ENCODE data around the gene GPC4.
"Not testable (repeated sequence)": the region's sequence is repeated elsewhere in the genome, so short reads cannot be mapped to it uniquely, and the experiment has no call there.

GPC4 gene

GRCh38 chrX:133290076-133290475 lies 125.2 kb downstream of the GPC4 start:
- Histone ChIP-seq H3K4me3 (ENCODE audit: low read depth, low read length) (no peak overlapping the region), H3K9me3 (ENCODE audit: control insufficient read depth, insufficient read depth, low read length) (no peaks in the 10 kb centered on the region), H3K36me3 (ENCODE audit: control insufficient read depth, insufficient read depth, low read length) (no peaks in the 10 kb centered on the region), H3K9ac (ENCODE audit: low read depth, low read length) (no peak overlapping the region), H3K4me1 (ENCODE audit: control insufficient read depth, insufficient read depth, low read length) (no peaks in the 10 kb centered on the region), H3K27me3 (ENCODE audit: control insufficient read depth, insufficient read depth, low read length) (no peaks in the 10 kb centered on the region)

DNA sequence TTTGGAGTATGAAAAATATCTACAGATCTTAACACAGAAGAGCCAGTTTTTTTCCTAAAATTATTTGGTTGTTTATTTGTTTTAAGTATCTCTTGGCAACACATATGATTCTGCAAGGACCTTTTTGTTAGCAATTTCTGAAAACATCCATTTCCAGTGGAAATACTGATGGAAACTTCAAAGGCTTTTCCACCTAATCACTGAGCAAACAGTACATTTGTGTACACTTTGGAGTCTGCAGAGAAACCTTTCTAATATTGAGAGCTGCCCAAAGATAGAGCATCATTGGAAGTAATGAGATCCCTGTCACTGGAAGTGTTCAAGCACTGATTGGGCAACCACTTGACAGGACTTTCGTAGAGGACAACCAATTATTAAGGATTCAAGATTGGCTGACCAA lies 127.4 kb downstream of the GPC4 start:
- Histone ChIP-seq H3K36me3 (ENCODE audit: control insufficient read depth, insufficient read depth, low read length) (no peaks in the 10 kb centered on the region), H3K4me3 (ENCODE audit: low read depth, low read length) (no peak overlapping the region), H3K9ac (ENCODE audit: low read depth, low read length) (no peak overlapping the region), H3K9me3 (ENCODE audit: control insufficient read depth, insufficient read depth, low read length) (no peaks in the 10 kb centered on the region), H3K27me3 (ENCODE audit: control insufficient read depth, insufficient read depth, low read length) (no peaks in the 10 kb centered on the region), H3K4me1 (ENCODE audit: control insufficient read depth, insufficient read depth, low read length) (no peaks in the 10 kb centered on the region)

GRCh38 chrX:133285341-133285740 lies 129.9 kb downstream of the GPC4 start:
- Histone ChIP-seq H3K9me3 (ENCODE audit: control insufficient read depth, insufficient read depth, low read length) (no peaks in the 10 kb centered on the region), H3K9ac (ENCODE audit: low read depth, low read length) (no peak overlapping the region), H3K27me3 (ENCODE audit: control insufficient read depth, insufficient read depth, low read length) (no peaks in the 10 kb centered on the region), H3K36me3 (ENCODE audit: control insufficient read depth, insufficient read depth, low read length) (no peaks in the 10 kb centered on the region), H3K4me1 (ENCODE audit: control insufficient read depth, insufficient read depth, low read length) (no peaks in the 10 kb centered on the region), H3K4me3 (ENCODE audit: low read depth, low read length) (no peak overlapping the region)

GRCh38 chrX:133279112-133279730 lies 136.1 kb downstream of the GPC4 start:
- H3K4me3 ChIP-seq (ENCODE audit: low read depth, low read length); H3K27me3 ChIP-seq (ENCODE audit: control insufficient read depth, insufficient read depth, low read length); H3K9ac ChIP-seq (ENCODE audit: low read depth, low read length); H3K9me3 ChIP-seq (ENCODE audit: control insufficient read depth, insufficient read depth, low read length); H3K36me3 ChIP-seq (ENCODE audit: control insufficient read depth, insufficient read depth, low read length); H3K4me1 ChIP-seq (ENCODE audit: control insufficient read depth, insufficient read depth, low read length): not testable (repeated sequence)

DNA sequence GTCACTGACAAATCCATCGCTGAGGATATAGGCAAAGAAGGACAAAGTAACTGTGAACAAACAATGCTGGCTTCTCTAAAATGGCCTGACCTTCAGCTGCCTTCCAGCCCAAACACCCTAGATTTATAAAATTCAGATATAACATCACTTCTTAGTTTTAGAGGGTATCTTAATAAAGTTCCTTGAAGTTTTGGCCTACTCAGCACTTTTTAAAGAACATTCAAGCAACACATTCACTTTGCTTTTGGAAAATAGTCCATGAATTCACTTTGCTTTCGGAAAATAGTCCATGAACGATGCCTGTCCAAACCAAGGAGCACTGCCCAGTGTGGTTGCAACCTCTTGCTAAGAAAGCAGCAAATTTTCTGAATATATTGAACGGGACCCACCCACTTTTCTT lies 142.1 kb downstream of the GPC4 start:
- Histone ChIP-seq H3K36me3 (ENCODE audit: control insufficient read depth, insufficient read depth, low read length) (no peaks in the 10 kb centered on the region), H3K4me3 (ENCODE audit: low read depth, low read length) (no peak overlapping the region), H3K4me1 (ENCODE audit: control insufficient read depth, insufficient read depth, low read length) (peaks cover 6% of the 10 kb centered on the region), H3K9me3 (ENCODE audit: control insufficient read depth, insufficient read depth, low read length) (no peaks in the 10 kb centered on the region), H3K9ac (ENCODE audit: low read depth, low read length) (no peak overlapping the region), H3K27me3 (ENCODE audit: control insufficient read depth, insufficient read depth, low read length) (no peaks in the 10 kb centered on the region)

DNA sequence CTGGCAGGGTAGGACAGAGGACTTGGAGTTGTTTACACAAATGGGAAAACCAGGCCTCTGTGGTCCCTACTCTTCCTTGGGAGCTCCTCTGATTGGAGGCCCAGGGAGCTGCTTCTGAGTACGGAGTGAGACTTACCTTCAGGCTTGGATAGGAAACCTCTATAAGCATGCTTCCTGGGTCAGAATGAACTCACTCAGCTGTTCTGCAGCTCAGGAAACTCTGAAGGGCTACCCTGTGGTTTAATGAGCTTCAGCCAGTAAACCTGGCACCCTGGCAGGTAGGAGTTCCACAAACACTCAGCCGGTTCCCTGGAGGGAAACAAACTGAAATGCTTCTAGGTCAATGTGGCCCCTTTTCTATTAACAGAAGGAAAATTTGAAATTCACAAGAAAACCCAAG lies 146.1 kb downstream of the GPC4 start:
- Histone ChIP-seq H3K9me3 (ENCODE audit: control insufficient read depth, insufficient read depth, low read length) (no peaks in the 10 kb centered on the region), H3K27me3 (ENCODE audit: control insufficient read depth, insufficient read depth, low read length) (no peaks in the 10 kb centered on the region), H3K4me1 (ENCODE audit: control insufficient read depth, insufficient read depth, low read length) (peaks cover 12% of the 10 kb centered on the region), H3K9ac (ENCODE audit: low read depth, low read length) (no peak overlapping the region), H3K36me3 (ENCODE audit: control insufficient read depth, insufficient read depth, low read length) (no peaks in the 10 kb centered on the region), H3K4me3 (ENCODE audit: low read depth, low read length) (no peak overlapping the region)

GRCh38 chrX:133267621-133268020 lies 147.7 kb downstream of the GPC4 start:
- no peak overlapping the region for H3K9ac ChIP-seq (ENCODE audit: low read depth, low read length)
- peaks cover 12% of the 10 kb centered on the region for H3K4me1 ChIP-seq (ENCODE audit: control insufficient read depth, insufficient read depth, low read length)
- H3K36me3 ChIP-seq (ENCODE audit: control insufficient read depth, insufficient read depth, low read length) = no peaks in the 10 kb centered on the region
- H3K4me3 ChIP-seq (ENCODE audit: low read depth, low read length) = no peak overlapping the region
- H3K27me3 ChIP-seq (ENCODE audit: control insufficient read depth, insufficient read depth, low read length) = no peaks in the 10 kb centered on the region
- H3K9me3 ChIP-seq (ENCODE audit: control insufficient read depth, insufficient read depth, low read length) = no peaks in the 10 kb centered on the region

GRCh38 chrX:133265331-133265730 lies 150.0 kb downstream of the GPC4 start:
- Histone ChIP-seq H3K4me3 (ENCODE audit: low read depth, low read length) (peak overlapping the region; percentile 14), H3K36me3 (ENCODE audit: control insufficient read depth, insufficient read depth, low read length) (no peaks in the 10 kb centered on the region), H3K9me3 (ENCODE audit: control insufficient read depth, insufficient read depth, low read length) (no peaks in the 10 kb centered on the region), H3K27me3 (ENCODE audit: control insufficient read depth, insufficient read depth, low read length) (no peaks in the 10 kb centered on the region), H3K9ac (ENCODE audit: low read depth, low read length) (no peak overlapping the region), H3K4me1 (ENCODE audit: control insufficient read depth, insufficient read depth, low read length) (peaks cover 15% of the 10 kb centered on the region)

- no peak overlapping the region for H3K4me3 ChIP-seq (ENCODE audit: low read depth, low read length)
- peaks cover 10% of the 10 kb centered on the region for H3K4me1 ChIP-seq (ENCODE audit: control insufficient read depth, insufficient read depth, low read length)
- H3K36me3 ChIP-seq (ENCODE audit: control insufficient read depth, insufficient read depth, low read length) = no peaks in the 10 kb centered on the region
- no peak overlapping the region for H3K9ac ChIP-seq (ENCODE audit: low read depth, low read length)
- H3K27me3 ChIP-seq (ENCODE audit: control insufficient read depth, insufficient read depth, low read length) = no peaks in the 10 kb centered on the region
- H3K9me3 ChIP-seq (ENCODE audit: control insufficient read depth, insufficient read depth, low read length) = no peaks in the 10 kb centered on the region
Measured at GRCh38 chrX:133258481-133258880, 156.8 kb downstream of the GPC4 start.

GRCh38 chrX:133254666-133255065 lies 160.6 kb downstream of the GPC4 start:
- H3K36me3 ChIP-seq (ENCODE audit: control insufficient read depth, insufficient read depth, low read length) = no peaks in the 10 kb centered on the region
- no peaks in the 10 kb centered on the region for H3K9me3 ChIP-seq (ENCODE audit: control insufficient read depth, insufficient read depth, low read length)
- H3K9ac ChIP-seq (ENCODE audit: low read depth, low read length) = no peak overlapping the region
- no peak overlapping the region for H3K4me3 ChIP-seq (ENCODE audit: low read depth, low read length)
- H3K27me3 ChIP-seq (ENCODE audit: control insufficient read depth, insufficient read depth, low read length) = no peaks in the 10 kb centered on the region
- peaks cover 19% of the 10 kb centered on the region for H3K4me1 ChIP-seq (ENCODE audit: control insufficient read depth, insufficient read depth, low read length)

DNA sequence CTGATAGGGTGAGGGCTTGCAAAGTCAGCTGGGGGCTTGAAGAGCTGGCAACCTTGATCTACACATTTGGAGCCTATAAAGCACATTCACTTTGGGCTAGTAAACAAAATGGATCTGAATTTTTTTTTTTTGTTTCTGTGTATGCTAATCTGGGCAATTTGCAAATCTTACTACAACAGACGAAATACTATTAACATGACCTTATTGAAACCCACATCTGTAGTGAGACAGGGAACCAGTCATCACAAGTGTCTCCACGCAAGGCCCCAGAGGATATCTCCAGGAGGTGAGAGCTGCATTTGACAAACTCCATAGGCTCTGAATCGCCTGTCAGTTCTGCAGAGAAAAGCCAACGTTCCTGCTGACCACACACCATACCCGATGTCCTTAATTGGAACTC lies 164.1 kb downstream of the GPC4 start:
- Histone ChIP-seq H3K9ac (ENCODE audit: low read depth, low read length) (no peak overlapping the region), H3K4me3 (ENCODE audit: low read depth, low read length) (no peak overlapping the region), H3K36me3 (ENCODE audit: control insufficient read depth, insufficient read depth, low read length) (no peaks in the 10 kb centered on the region), H3K9me3 (ENCODE audit: control insufficient read depth, insufficient read depth, low read length) (peaks cover under 1% of the 10 kb centered on the region), H3K27me3 (ENCODE audit: control insufficient read depth, insufficient read depth, low read length) (no peaks in the 10 kb centered on the region), H3K4me1 (ENCODE audit: control insufficient read depth, insufficient read depth, low read length) (peaks cover 31% of the 10 kb centered on the region)

- Histone ChIP-seq H3K36me3 (ENCODE audit: control insufficient read depth, insufficient read depth, low read length) (no peaks in the 10 kb centered on the region), H3K9me3 (ENCODE audit: control insufficient read depth, insufficient read depth, low read length) (peaks cover 5% of the 10 kb centered on the region), H3K9ac (ENCODE audit: low read depth, low read length) (no peak overlapping the region), H3K4me1 (ENCODE audit: control insufficient read depth, insufficient read depth, low read length) (peaks cover 31% of the 10 kb centered on the region), H3K4me3 (ENCODE audit: low read depth, low read length) (no peak overlapping the region), H3K27me3 (ENCODE audit: control insufficient read depth, insufficient read depth, low read length) (no peaks in the 10 kb centered on the region)
Measured at GRCh38 chrX:133250184-133251100, 164.8 kb downstream of the GPC4 start.

Data from iPS-15b (cell line).